ENCODE results near the gene KCNK5. TPM values are rescaled to one million over a fixed set of nuclear protein-coding genes. Genes with fewer than 3 reads are reported as not detected.

Gene KCNK5
- total RNA-seq, result 2.6 TPM

DNA sequence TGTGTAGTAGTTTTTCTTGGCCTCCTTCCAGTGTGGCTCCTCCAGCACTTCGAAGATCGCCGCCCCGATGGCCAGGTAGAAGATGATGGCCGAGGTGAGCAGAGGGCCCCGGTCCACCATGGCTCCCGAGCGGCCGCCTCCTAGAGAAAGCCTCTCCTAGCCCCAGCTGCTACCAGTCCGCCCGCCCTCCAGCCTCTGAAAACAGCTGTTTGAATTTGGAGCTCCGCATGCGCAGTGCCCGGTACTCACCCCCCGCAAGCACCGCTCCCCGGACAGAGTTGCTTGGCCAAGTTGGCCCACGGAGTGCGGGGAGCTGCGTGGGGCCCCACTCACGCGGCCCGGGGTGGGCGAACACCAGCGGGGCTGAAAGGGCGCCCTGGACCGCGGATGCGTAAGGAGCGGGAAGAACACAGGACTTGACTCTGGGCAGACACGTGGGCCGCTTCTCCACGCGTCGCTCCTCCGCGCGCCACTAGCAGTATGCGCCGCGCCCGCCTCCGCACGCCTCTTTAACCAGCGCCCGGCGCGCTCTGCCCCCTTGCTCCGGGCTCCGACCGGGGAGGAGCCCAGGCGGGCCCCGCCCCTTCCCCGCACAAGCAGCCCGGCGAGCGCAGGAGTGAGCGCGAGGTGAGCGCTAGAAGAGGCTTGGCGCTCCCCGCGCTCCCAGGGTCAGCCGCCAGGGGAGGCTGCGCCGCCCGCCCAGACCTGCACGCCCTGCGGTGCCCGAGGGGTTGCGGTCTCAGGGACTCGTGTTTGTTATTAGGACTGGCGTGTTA is at the start of gene KCNK5:
Gene KCNK5, minus strand, starts transcription at position 484 of the 776 bp plus-strand sequence. Its CDS starts 364 bp downstream, at position 120.
- peak; percentile 36 to 57 (median 48) for TF ChIP-seq CTCF (IDR thresholded peaks at IDR 0.05)
- intact Hi-C loops (cut with DNase I), result loop anchor here (5.0 kb wide), 1 partner anchor 112 kb away; the partner anchor contains the start of gene SAYSD1
- peak in 1 of 2 donors; percentile 77 for DNase-seq (ENCODE audit: low spot score in 2 of 2)
- H3K36me3 ChIP-seq, result no peaks in the 10 kb centered on the region
- H3K4me1 ChIP-seq, result peaks cover 6 to 8% of the 10 kb centered on the region in 2 donors
- no peak within 1 kb of the TSS for H3K27ac ChIP-seq
- H3K27me3 ChIP-seq, result no peaks in the 10 kb centered on the region
- peak within 1 kb of the TSS; percentile 45 to 69 for H3K4me3 ChIP-seq
- H3K9me3 ChIP-seq, result no peaks in the 10 kb centered on the region

GRCh38 chr6:39276379-39276995 is 47.2 kb upstream of the KCNK5 start:
- TF ChIP-seq CTCF (IDR thresholded peaks at IDR 0.05), result no peak
- Histone ChIP-seq H3K27me3 (no peaks in the 10 kb centered on the region), H3K4me1 (no peaks in the 10 kb centered on the region), H3K4me3 (no peak overlapping the region), H3K36me3 (no peaks in the 10 kb centered on the region), H3K9me3 (no peaks in the 10 kb centered on the region), H3K27ac (no peak overlapping the region)
- no peak for DNase-seq (ENCODE audit: low spot score in 2 of 2)
- intact Hi-C loops (cut with DNase I), result no loop called here

GRCh38 chr6:39274903-39275302 is 45.6 kb upstream of the KCNK5 start:
- no peaks in the 10 kb centered on the region for H3K9me3 ChIP-seq
- H3K4me3 ChIP-seq, result no peak overlapping the region
- H3K27me3 ChIP-seq, result no peaks in the 10 kb centered on the region
- H3K36me3 ChIP-seq, result no peaks in the 10 kb centered on the region
- H3K27ac ChIP-seq, result no peak overlapping the region
- DNase-seq (ENCODE audit: low spot score in 2 of 2), result no peak
- intact Hi-C loops (cut with DNase I), result no loop called here
- TF ChIP-seq CTCF (IDR thresholded peaks at IDR 0.05), result no peak
- no peaks in the 10 kb centered on the region for H3K4me1 ChIP-seq

DNA sequence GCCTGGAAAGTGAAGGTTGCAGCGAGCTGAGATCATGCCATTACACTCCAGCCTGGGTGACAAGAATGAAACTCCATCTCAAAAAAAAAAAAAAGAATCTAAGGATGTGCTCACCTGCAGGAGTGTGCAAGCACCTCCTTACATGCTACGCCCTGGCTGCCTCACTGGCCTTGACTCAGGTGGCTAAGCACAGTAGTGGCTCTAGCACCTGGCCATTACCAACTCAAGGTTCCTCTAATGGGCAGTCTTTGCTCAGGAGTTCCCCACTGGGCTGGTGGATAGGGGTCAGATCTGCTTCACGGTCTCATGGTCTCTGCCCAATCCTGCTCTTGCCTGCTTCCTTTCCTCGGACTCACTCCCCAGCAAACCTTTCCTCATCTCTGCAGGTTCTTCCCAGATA is 45.2 kb upstream of the KCNK5 start:
- no peaks in the 10 kb centered on the region for H3K9me3 ChIP-seq
- DNase-seq (ENCODE audit: low spot score in 2 of 2), result no peak
- no peaks in the 10 kb centered on the region for H3K36me3 ChIP-seq
- H3K27me3 ChIP-seq, result no peaks in the 10 kb centered on the region
- intact Hi-C loops (cut with DNase I), result no loop called here
- H3K27ac ChIP-seq, result no peak overlapping the region
- H3K4me3 ChIP-seq, result no peak overlapping the region
- no peak for TF ChIP-seq CTCF (IDR thresholded peaks at IDR 0.05)
- no peaks in the 10 kb centered on the region for H3K4me1 ChIP-seq

GRCh38 chr6:39273406-39273821 is 44.1 kb upstream of the KCNK5 start:
- H3K9me3 ChIP-seq, result no peaks in the 10 kb centered on the region
- no peaks in the 10 kb centered on the region for H3K36me3 ChIP-seq
- no peak overlapping the region for H3K27ac ChIP-seq
- no peak for TF ChIP-seq CTCF (IDR thresholded peaks at IDR 0.05)
- H3K4me3 ChIP-seq, result no peak overlapping the region
- DNase-seq (ENCODE audit: low spot score in 2 of 2), result no peak
- no peaks in the 10 kb centered on the region for H3K4me1 ChIP-seq
- H3K27me3 ChIP-seq, result no peaks in the 10 kb centered on the region
- intact Hi-C loops (cut with DNase I), result no loop called here
